Panc1 (cell line): ENCODE data around the gene GNG3. TPM values are rescaled to one million over a fixed set of nuclear protein-coding genes. Genes with fewer than 3 reads are reported as not detected.

Experiments
- ATAC-seq: fragments of 200-7000 bp; cut with Tn5 transposase; 2 replicates; pipeline ENCODE4 v1.9.1; 2020; ENCODE audit warnings: mild to moderate bottlenecking, moderate library complexity
- BruUV-seq: library from RNA; stranded (reverse); fragments of 400-500 nt; replicated peaks from 2 replicates; lab custom pipeline; 2021; lab: Mats Ljungman, UMichigan
- CTCF ChIA-PET: fragments of 300-600 bp; sonication (Branson Sonifier 250); formaldehyde crosslinking; loops from one replicate; lab custom pipeline; 2022; ENCODE audit warnings: antibody characterized with exemption; lab: Charles Lee
- POLR2A ChIA-PET: fragments of 300-600 bp; sonication (Branson Sonifier 250); formaldehyde crosslinking; loops from one replicate; lab custom pipeline; 2022; ENCODE audit warnings: antibody characterized with exemption; lab: Charles Lee
- DNase-seq: peaks from one replicate; pipeline ENCODE4 v3.0.0-alpha.2; 2010; ENCODE audit warnings: low read depth, low spot score
- H3K27ac ChIP-seq: 2 replicates; pipeline ENCODE4 v1.5.1; 2011; ENCODE audit warnings: mild to moderate bottlenecking, low read length, inconsistent platforms
- H3K27me3 ChIP-seq: fragments of 200-500 bp; sonication (Bioruptor generic); 2 replicates; pipeline ENCODE4 v1.6.0; 2014; ENCODE audit warnings: low read length, inconsistent platforms; ENCODE audit not compliant: control insufficient read depth, insufficient read depth
- H3K36me3 ChIP-seq: fragments of 200-500 bp; sonication (Bioruptor generic); 2 replicates; pipeline ENCODE4 v1.5.1; 2014; ENCODE audit warnings: inconsistent platforms, mild to moderate bottlenecking, low read length, moderate library complexity; ENCODE audit not compliant: control insufficient read depth, insufficient read depth
- H3K4me1 ChIP-seq: 2 replicates; pipeline ENCODE4 v1.5.1; 2011; ENCODE audit warnings: inconsistent platforms, mild to moderate bottlenecking, low read length, moderate library complexity; ENCODE audit not compliant: control insufficient read depth, insufficient read depth
- H3K4me3 ChIP-seq, 2 experiments: 2 replicates each; pipeline ENCODE4 v1.5.1; 2011 to 2012; ENCODE audit warnings: low read depth in 2 of 2, low read length in 2 of 2, mild to moderate bottlenecking in 2 of 2, inconsistent platforms in 1 of 2, moderate library complexity in 1 of 2
- H3K9me3 ChIP-seq: fragments of 200-500 bp; sonication (Bioruptor generic); 2 replicates; pipeline ENCODE4 v1.5.1; 2014; ENCODE audit warnings: low read depth, mild to moderate bottlenecking, inconsistent platforms, low read length, moderate library complexity; ENCODE audit not compliant: control insufficient read depth, insufficient read depth
- CTCF ChIP-seq: fragments of 450-650 bp; IDR thresholded peaks from 2 replicates; pipeline ENCODE4 v1.5.1; 2017; ENCODE audit warnings: mild to moderate bottlenecking
- POLR2AphosphoS5 ChIP-seq: IDR thresholded peaks from 2 replicates; pipeline ENCODE4 v1.6.1; 2012; ENCODE audit warnings: mild to moderate bottlenecking, low read depth, low read length, moderate library complexity
- SIN3A ChIP-seq: IDR thresholded peaks from 2 replicates; pipeline ENCODE4 v1.6.1; 2012; ENCODE audit warnings: low read depth, mild to moderate bottlenecking, low read length, moderate library complexity, borderline replicate concordance; ENCODE audit not compliant: insufficient read depth
- TCF7L2 ChIP-seq: IDR thresholded peaks from 2 replicates; pipeline ENCODE4 v1.6.1; 2011; ENCODE audit warnings: mild to moderate bottlenecking, low read depth, low read length, inconsistent platforms
- in situ Hi-C: cut with HindIII; loops from 2 replicates; pipeline ENCODE4 v1.10.0; 2016; ENCODE audit warnings: low sequenced_read_pairs, low pct_unique_long_range_greater_than_20kb
- intact Hi-C: fragments of 100-400 bp; cut with micrococcal nuclease; formaldehyde crosslinking; loops from one replicate; pipeline ENCODE4 v1.10.0; 2022; ENCODE audit not compliant: unreplicated experiment
- total RNA-seq: library from RNA; stranded (reverse); gene quantifications from one replicate; pipeline ENCODE4 v1.2.1, GENCODE V29; 2021; ENCODE audit not compliant: unreplicated experiment
- TF ChIP-seq, protein P1 (sequence below), 2 experiments: IDR thresholded peaks; 2 replicates each; pipeline ENCODE4 v1.6.1; 2011 to 2012; ENCODE audit warnings: low read depth in 2 of 2, control low read depth in 1 of 2, low read length in 1 of 2, mild to moderate bottlenecking in 1 of 2, moderate library complexity in 1 of 2; ENCODE audit not compliant: insufficient read depth in 1 of 2

Gene GNG3
- total RNA-seq, 1 experiment from 2014 or later: not detected

DNA sequence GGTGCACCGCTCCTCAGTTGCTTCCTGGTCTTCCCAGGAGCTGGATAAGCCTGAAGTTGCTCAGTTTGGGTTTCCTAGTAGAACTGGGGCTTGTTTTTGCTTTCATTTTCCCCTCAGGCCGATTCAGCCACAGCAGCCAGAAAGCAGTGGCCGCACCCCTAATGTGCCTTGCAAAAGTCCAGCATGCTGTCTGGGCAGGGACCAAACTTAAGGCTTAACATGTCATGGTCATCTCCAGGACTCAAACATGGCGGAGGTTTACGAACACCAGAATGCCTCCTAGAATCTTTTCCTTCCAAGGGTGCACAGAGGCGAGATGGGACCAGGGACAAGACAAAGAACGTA is 2.5 kb downstream of the GNG3 start:
- H3K27ac ChIP-seq: peak overlapping the region; percentile 82
- peaks cover 12% of the 10 kb centered on the region for H3K36me3 ChIP-seq
- intact Hi-C loops: no loop called here
- no peaks in the 10 kb centered on the region for H3K9me3 ChIP-seq
- DNase-seq (no peak), ATAC-seq (no peak)
- H3K4me1 ChIP-seq: peaks cover 27% of the 10 kb centered on the region
- no peaks in the 10 kb centered on the region for H3K27me3 ChIP-seq
- TF ChIP-seq TCF7L2 (no peak), CTCF (no peak), SIN3A (no peak), POLR2AphosphoS5 (no peak)
- TF ChIP-seq, protein P1, sequence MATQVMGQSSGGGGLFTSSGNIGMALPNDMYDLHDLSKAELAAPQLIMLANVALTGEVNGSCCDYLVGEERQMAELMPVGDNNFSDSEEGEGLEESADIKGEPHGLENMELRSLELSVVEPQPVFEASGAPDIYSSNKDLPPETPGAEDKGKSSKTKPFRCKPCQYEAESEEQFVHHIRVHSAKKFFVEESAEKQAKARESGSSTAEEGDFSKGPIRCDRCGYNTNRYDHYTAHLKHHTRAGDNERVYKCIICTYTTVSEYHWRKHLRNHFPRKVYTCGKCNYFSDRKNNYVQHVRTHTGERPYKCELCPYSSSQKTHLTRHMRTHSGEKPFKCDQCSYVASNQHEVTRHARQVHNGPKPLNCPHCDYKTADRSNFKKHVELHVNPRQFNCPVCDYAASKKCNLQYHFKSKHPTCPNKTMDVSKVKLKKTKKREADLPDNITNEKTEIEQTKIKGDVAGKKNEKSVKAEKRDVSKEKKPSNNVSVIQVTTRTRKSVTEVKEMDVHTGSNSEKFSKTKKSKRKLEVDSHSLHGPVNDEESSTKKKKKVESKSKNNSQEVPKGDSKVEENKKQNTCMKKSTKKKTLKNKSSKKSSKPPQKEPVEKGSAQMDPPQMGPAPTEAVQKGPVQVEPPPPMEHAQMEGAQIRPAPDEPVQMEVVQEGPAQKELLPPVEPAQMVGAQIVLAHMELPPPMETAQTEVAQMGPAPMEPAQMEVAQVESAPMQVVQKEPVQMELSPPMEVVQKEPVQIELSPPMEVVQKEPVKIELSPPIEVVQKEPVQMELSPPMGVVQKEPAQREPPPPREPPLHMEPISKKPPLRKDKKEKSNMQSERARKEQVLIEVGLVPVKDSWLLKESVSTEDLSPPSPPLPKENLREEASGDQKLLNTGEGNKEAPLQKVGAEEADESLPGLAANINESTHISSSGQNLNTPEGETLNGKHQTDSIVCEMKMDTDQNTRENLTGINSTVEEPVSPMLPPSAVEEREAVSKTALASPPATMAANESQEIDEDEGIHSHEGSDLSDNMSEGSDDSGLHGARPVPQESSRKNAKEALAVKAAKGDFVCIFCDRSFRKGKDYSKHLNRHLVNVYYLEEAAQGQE (IDR thresholded peaks at IDR 0.05; ENCODE audit: insufficient read depth in 1 of 2, low read depth in 2 of 2, low read length in 1 of 2): no peak
- ChIA-PET CTCF (interaction anchor here (0.5 kb wide), 1 partner anchor 17 kb away, joined by 4 read pairs; no protein-coding TSS in a partner anchor), POLR2A (no interaction called here)
- in situ Hi-C loops: no loop called here
- BruUV-seq: no TSS peak
- peak overlapping the region; percentile 12 to 33; a peak in 2 of 4 replicates for H3K4me3 ChIP-seq

- CTCF ChIA-PET: no interaction called here
- Histone ChIP-seq H3K9me3 (no peaks in the 10 kb centered on the region), H3K27me3 (no peaks in the 10 kb centered on the region), H3K4me1 (peaks cover 11% of the 10 kb centered on the region), H3K27ac (no peak overlapping the region), H3K4me3 (no peak overlapping the region), H3K36me3 (peaks cover 28% of the 10 kb centered on the region)
- POLR2A ChIA-PET: interaction anchor here (0.7 kb wide), 1 partner anchor 541 kb away, joined by 4 read pairs; no protein-coding TSS in a partner anchor
- DNase-seq (no peak), ATAC-seq (no peak)
- no TSS peak for BruUV-seq
- in situ Hi-C loops (no loop called here), intact Hi-C loops (no loop called here)
- TF ChIP-seq SIN3A: no peak
- no peak for TF ChIP-seq TCF7L2
Measured at GRCh38 chr11:62712276-62712812, 4.9 kb downstream of the GNG3 start.

GRCh38 chr11:62712861-62713260 is 5.4 kb downstream of the GNG3 start:
- intact Hi-C loops (no loop called here), in situ Hi-C loops (no loop called here)
- POLR2A ChIA-PET: no interaction called here
- H3K36me3 ChIP-seq: peaks cover 29% of the 10 kb centered on the region
- peaks cover 10% of the 10 kb centered on the region for H3K4me1 ChIP-seq
- no peak overlapping the region for H3K4me3 ChIP-seq
- TF ChIP-seq SIN3A (no peak), POLR2AphosphoS5 (no peak), CTCF (no peak), TCF7L2 (no peak)
- TF ChIP-seq, protein P1 (IDR thresholded peaks at IDR 0.05; ENCODE audit: insufficient read depth in 1 of 2, low read depth in 2 of 2, low read length in 1 of 2): no peak
- BruUV-seq: no TSS peak
- CTCF ChIA-PET: no interaction called here
- H3K9me3 ChIP-seq: no peaks in the 10 kb centered on the region
- ATAC-seq (no peak), DNase-seq (no peak)
- no peaks in the 10 kb centered on the region for H3K27me3 ChIP-seq
- no peak overlapping the region for H3K27ac ChIP-seq
